Bronchus fibroblast of lung (primary cell): ENCODE data around the gene PON2. TPM values are rescaled to one million over a fixed set of nuclear protein-coding genes. Genes with fewer than 3 reads are reported as not detected.

Experiments used
- total RNA-seq: library from RNA; depleted of rRNA; stranded (reverse); fragments of >200 nt; gene quantifications from 2 replicates; pipeline ENCODE4 v1.2.3, GENCODE V29; 2015

PON2 gene
- total RNA-seq, result 52.0 and 54.6 TPM in 2 replicates

DNA sequence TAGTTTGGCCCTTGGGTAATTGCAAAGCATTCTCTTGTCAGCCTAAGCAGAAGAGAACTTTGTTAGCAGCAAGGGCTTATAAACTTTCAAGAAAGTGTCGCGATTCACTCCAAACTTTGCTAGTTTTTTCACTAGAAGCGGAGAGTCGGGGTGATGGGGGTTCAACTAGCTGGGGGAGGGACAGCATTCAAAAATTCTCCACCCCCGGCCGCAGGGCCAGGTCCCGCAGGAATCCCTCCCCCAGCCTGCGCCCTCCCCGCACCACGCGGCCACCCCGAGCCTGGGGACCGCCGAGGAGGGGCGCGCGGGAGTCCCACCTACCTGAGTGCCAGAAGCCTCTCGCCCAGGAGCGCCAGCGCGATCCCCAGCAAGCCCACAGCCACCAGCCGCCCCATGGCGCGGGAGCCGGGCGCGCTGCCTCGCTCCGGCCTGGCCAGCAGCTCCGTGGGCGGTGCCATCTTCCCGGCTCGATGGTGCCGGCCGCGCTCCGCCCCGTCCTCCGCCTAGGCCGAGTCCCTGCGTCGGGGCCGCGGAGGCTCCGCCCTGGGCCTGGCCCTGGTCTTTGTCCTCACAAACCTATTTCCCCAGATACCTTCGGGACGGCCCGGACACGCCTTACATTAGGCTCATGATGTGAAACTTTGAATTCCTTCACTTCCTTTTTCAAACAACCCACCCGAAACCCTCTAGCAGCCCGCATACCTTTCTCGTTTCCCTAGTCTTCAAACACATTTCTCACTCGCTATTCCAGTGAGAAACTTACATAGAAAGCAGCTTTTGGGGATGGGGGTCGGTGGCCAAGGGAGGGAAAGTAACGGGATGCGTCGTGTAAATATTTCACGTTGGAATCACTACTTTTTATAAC lies at the start of gene PON2:
Gene PON2, minus strand, starts transcription at position 472 of the 865 bp plus-strand sequence. Its CDS starts 77 bp downstream, at position 395.

DNA sequence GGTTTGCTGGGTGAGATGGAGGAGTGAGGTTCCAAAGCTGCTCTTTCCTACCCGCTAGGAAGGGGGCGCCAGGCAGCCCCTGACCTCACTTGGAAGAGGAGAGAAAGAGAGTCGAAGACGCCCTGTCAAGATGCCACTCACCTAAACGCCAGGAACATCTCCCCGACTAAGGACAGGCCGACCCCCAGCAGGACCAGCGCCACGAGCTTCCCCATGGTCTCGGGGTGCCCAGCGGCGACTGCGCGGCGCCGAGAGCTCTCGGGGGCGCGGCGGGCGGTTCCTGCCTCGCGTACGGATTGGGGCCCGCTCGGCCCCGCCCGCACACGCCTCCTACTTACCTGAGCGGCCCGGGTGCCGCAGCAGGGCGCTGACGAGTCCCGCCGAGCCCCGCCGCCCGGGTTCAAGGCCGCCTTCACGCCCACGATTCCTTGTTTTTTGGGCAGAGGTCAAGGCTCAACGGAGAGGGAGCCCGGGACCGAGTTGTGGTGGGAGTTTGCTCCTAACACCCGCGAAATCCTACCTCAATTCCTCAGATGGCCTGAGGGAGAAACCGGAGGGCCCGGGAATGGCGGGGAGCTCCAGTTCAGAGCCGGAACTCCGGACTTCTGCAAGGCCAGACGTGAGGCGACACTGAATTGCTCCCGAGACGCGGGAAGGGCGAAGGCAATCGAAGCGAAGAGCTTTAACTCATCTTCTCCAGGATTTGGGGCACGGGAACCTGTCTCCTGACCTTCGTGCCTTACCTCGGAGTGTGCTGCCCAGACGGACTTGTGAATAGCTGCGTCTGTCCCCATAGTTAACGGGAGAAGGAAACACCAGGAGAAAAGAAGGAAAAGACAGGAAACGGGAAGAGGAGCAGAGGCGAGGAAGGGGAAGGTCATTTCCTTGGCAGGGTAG lies 38.4 kb downstream of the PON2 start, which contains the start of gene PON3:
Gene PON3, minus strand, starts transcription at position 240 of the 897 bp plus-strand sequence. Its CDS starts 25 bp downstream, at position 215.

Other genes starting within 250 kb of the PON2 start
- not detected in 2 replicates for gene PON1, start 110.5 kb downstream of the PON2 start, total RNA-seq
- gene PON3, start 38.7 kb downstream of the PON2 start, total RNA-seq, result not detected in 2 replicates
- gene ASB4, start 50.9 kb upstream of the PON2 start, total RNA-seq, result not detected in 2 replicates
- 0.45 and 2.0 TPM in 2 replicates for gene PDK4, start 161.5 kb upstream of the PON2 start, total RNA-seq